Measurements from ENCODE around the gene RAP1GAP2. TPM values are rescaled to one million over a fixed set of nuclear protein-coding genes. Genes with fewer than 3 reads are reported as not detected.

Gene RAP1GAP2
- total RNA-seq, 1 donor from 2014 or later, result 8.6 TPM

GRCh38 chr17:2844416-2844815 is 48.2 kb downstream of the RAP1GAP2 start:
- FAIRE-seq (no peak), DNase-seq (ENCODE audit: low read depth) (no peak)
- no peaks in the 10 kb centered on the region for H4K20me1 ChIP-seq (ENCODE audit: insufficient read depth, low read length)
- H2AFZ ChIP-seq (ENCODE audit: low read depth, low read length), result peak overlapping the region; percentile 47
- Mint-ChIP-seq H3K27me3 (ENCODE audit: low read depth, unreplicated experiment) (peaks cover 3% of the 10 kb centered on the region), H3K4me3 (ENCODE audit: unreplicated experiment) (no peak overlapping the region), H3K4me1 (ENCODE audit: low read depth, unreplicated experiment) (peaks cover 10% of the 10 kb centered on the region), H3K9me3 (ENCODE audit: unreplicated experiment) (no peaks in the 10 kb centered on the region), H3K36me3 (ENCODE audit: low read depth, unreplicated experiment) (no peaks in the 10 kb centered on the region), H3K27ac (ENCODE audit: unreplicated experiment) (peak overlapping the region; percentile 9)
- H3K27me3 ChIP-seq (ENCODE audit: insufficient read depth, low read length), result no peaks in the 10 kb centered on the region
- no peaks in the 10 kb centered on the region for H3K9me3 ChIP-seq (ENCODE audit: insufficient read depth, low read depth, low read length)
- TF ChIP-seq EZH2 (IDR thresholded peaks at IDR 0.05; ENCODE audit: insufficient read depth, low read length), result no peak
- no peak for TF ChIP-seq CTCF (IDR thresholded peaks at IDR 0.05; ENCODE audit: insufficient read depth, low read depth, low read length)
- H3K4me1 ChIP-seq (ENCODE audit: insufficient read depth, low read length), result no peaks in the 10 kb centered on the region
- H3K27ac ChIP-seq (ENCODE audit: low read depth, low read length), result no peak overlapping the region
- no peak overlapping the region for H3K9ac ChIP-seq (ENCODE audit: low read length)
- H3K79me2 ChIP-seq (ENCODE audit: insufficient read depth, low read length), result no peaks in the 10 kb centered on the region
- no peak overlapping the region for H3K4me3 ChIP-seq (ENCODE audit: insufficient read depth, low read depth, low read length)
- no peaks in the 10 kb centered on the region for H3K36me3 ChIP-seq (ENCODE audit: insufficient read depth, low read length)
- no peak overlapping the region for H3K4me2 ChIP-seq (ENCODE audit: low read length)

- no peak for FAIRE-seq
- Histone ChIP-seq H3K9me3 (ENCODE audit: insufficient read depth, low read depth, low read length) (no peaks in the 10 kb centered on the region), H3K79me2 (ENCODE audit: insufficient read depth, low read length) (no peaks in the 10 kb centered on the region), H3K4me3 (ENCODE audit: insufficient read depth, low read depth, low read length) (no peak overlapping the region), H2AFZ (ENCODE audit: low read depth, low read length) (no peak overlapping the region), H3K27ac (ENCODE audit: low read depth, low read length) (no peak overlapping the region), H3K4me1 (ENCODE audit: insufficient read depth, low read length) (no peaks in the 10 kb centered on the region), H3K27me3 (ENCODE audit: insufficient read depth, low read length) (no peaks in the 10 kb centered on the region), H3K9ac (ENCODE audit: low read length) (no peak overlapping the region), H3K4me2 (ENCODE audit: low read length) (no peak overlapping the region), H3K36me3 (ENCODE audit: insufficient read depth, low read length) (no peaks in the 10 kb centered on the region), H4K20me1 (ENCODE audit: insufficient read depth, low read length) (no peaks in the 10 kb centered on the region)
- peaks cover 13% of the 10 kb centered on the region for H3K27me3 Mint-ChIP-seq (ENCODE audit: low read depth, unreplicated experiment)
- no peak overlapping the region for H3K4me3 Mint-ChIP-seq (ENCODE audit: unreplicated experiment)
- no peak overlapping the region for H3K27ac Mint-ChIP-seq (ENCODE audit: unreplicated experiment)
- H3K9me3 Mint-ChIP-seq (ENCODE audit: unreplicated experiment), result no peaks in the 10 kb centered on the region
- H3K36me3 Mint-ChIP-seq (ENCODE audit: low read depth, unreplicated experiment), result no peaks in the 10 kb centered on the region
- TF ChIP-seq EZH2 (IDR thresholded peaks at IDR 0.05; ENCODE audit: insufficient read depth, low read length) (no peak), CTCF (IDR thresholded peaks at IDR 0.05; ENCODE audit: insufficient read depth, low read depth, low read length) (no peak)
- no peak for DNase-seq (ENCODE audit: low read depth)
- peaks cover 10% of the 10 kb centered on the region for H3K4me1 Mint-ChIP-seq (ENCODE audit: low read depth, unreplicated experiment)
These were observed 51.4 kb downstream of the RAP1GAP2 start for GRCh38 chr17:2847381-2848333.

- H3K4me1 ChIP-seq (ENCODE audit: insufficient read depth, low read length), result peaks cover 5% of the 10 kb centered on the region
- Mint-ChIP-seq H3K4me3 (ENCODE audit: unreplicated experiment) (no peak overlapping the region), H3K27me3 (ENCODE audit: low read depth, unreplicated experiment) (peaks cover 13% of the 10 kb centered on the region), H3K36me3 (ENCODE audit: low read depth, unreplicated experiment) (no peaks in the 10 kb centered on the region), H3K4me1 (ENCODE audit: low read depth, unreplicated experiment) (peaks cover 6% of the 10 kb centered on the region), H3K27ac (ENCODE audit: unreplicated experiment) (no peak overlapping the region), H3K9me3 (ENCODE audit: unreplicated experiment) (no peaks in the 10 kb centered on the region)
- H3K4me3 ChIP-seq (ENCODE audit: insufficient read depth, low read depth, low read length), result no peak overlapping the region
- H4K20me1 ChIP-seq (ENCODE audit: insufficient read depth, low read length), result no peaks in the 10 kb centered on the region
- no peak overlapping the region for H2AFZ ChIP-seq (ENCODE audit: low read depth, low read length)
- no peak overlapping the region for H3K27ac ChIP-seq (ENCODE audit: low read depth, low read length)
- DNase-seq (ENCODE audit: low read depth) (no peak), FAIRE-seq (no peak)
- H3K4me2 ChIP-seq (ENCODE audit: low read length), result no peak overlapping the region
- TF ChIP-seq EZH2 (IDR thresholded peaks at IDR 0.05; ENCODE audit: insufficient read depth, low read length), result no peak
- TF ChIP-seq CTCF (IDR thresholded peaks at IDR 0.05; ENCODE audit: insufficient read depth, low read depth, low read length), result no peak
- no peaks in the 10 kb centered on the region for H3K9me3 ChIP-seq (ENCODE audit: insufficient read depth, low read depth, low read length)
- H3K79me2 ChIP-seq (ENCODE audit: insufficient read depth, low read length), result no peaks in the 10 kb centered on the region
- no peaks in the 10 kb centered on the region for H3K36me3 ChIP-seq (ENCODE audit: insufficient read depth, low read length)
- no peaks in the 10 kb centered on the region for H3K27me3 ChIP-seq (ENCODE audit: insufficient read depth, low read length)
- H3K9ac ChIP-seq (ENCODE audit: low read length), result no peak overlapping the region
These were observed 53.1 kb downstream of the RAP1GAP2 start for GRCh38 chr17:2849327-2849670.
